ENCODE measurements around the gene CFD. TPM values are rescaled to one million over a fixed set of nuclear protein-coding genes. Genes with fewer than 3 reads are reported as not detected.
A peak's percentile ranks its signal among the peaks of the same experiment; 100 is the strongest.

The CFD gene
- total RNA-seq, 1 experiment from 2014 or later, result 1.7 TPM

GRCh38 chr19:882871-883497, 23.5 kb downstream of the CFD start (continued):
- TF ChIP-seq USF2 (CRISPR knock-in tag; IDR thresholded peaks at IDR 0.05), result no peak

- ChIA-PET POLR2A (no interaction called here), CTCF (no interaction called here)
- Mint-ChIP-seq H3K27me3 (ENCODE audit: low read depth) (no peaks in the 10 kb centered on the region), H3K9me3 (no peaks in the 10 kb centered on the region), H3K4me1 (no peaks in the 10 kb centered on the region), H3K27ac (no peak overlapping the region), H3K4me3 (no peak overlapping the region), H3K36me3 (peaks cover 18% of the 10 kb centered on the region)
- ATAC-seq (peak; percentile 38; the same call in 1 of the 2 replicates), DNase-seq (ENCODE audit: low spot score) (no peak)
- no peak for TF ChIP-seq OVOL2 (CRISPR knock-in tag; IDR thresholded peaks at IDR 0.05; ENCODE audit: borderline replicate concordance)
- TF ChIP-seq, protein P1, sequence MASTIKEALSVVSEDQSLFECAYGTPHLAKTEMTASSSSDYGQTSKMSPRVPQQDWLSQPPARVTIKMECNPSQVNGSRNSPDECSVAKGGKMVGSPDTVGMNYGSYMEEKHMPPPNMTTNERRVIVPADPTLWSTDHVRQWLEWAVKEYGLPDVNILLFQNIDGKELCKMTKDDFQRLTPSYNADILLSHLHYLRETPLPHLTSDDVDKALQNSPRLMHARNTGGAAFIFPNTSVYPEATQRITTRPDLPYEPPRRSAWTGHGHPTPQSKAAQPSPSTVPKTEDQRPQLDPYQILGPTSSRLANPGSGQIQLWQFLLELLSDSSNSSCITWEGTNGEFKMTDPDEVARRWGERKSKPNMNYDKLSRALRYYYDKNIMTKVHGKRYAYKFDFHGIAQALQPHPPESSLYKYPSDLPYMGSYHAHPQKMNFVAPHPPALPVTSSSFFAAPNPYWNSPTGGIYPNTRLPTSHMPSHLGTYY (CRISPR knock-in tag; IDR thresholded peaks at IDR 0.05), result no peak
- no peak for TF ChIP-seq PRRX2 (CRISPR knock-in tag; IDR thresholded peaks at IDR 0.05)
Measured at GRCh38 chr19:883661-884211, 24.3 kb downstream of the CFD start.

DNA sequence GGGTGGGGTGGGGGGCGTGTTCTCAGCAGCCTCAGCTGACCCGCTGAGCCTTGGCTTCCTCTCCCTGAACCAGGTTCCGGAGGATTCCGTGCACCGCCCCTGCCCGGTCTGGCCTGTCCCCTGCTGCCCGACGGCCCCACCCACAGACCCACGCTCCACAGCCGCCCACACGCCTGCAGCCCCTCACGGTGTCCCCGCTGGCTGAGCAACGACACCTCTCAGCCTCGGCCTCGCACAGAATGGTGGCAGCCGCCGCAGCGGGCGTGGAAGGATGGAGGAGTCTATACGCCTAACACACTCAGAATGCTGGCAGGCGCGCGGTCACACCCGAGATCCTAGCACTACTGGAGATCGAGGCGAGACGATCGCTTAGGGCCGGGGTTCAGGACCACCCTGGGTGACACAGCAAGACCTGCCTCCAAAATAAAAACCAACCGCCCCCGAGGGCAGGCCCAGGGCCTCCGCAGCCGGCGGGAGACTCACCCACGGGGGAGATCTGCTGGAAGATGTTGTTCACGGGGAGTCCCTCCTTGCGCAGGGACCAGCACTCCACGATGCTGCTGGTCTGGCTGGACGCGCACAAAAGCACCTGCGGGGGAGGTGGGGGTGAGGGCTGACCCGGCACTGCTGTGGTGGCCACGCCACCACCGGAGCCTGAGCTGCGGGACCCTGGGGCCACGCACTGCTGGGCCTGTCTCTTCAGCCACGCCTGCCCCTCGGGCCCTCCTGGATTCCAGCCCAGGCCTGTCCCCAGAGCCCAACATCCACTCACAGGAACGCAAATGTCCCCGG, 25.2 kb downstream of the CFD start:
- no peak for ATAC-seq
- H3K27ac Mint-ChIP-seq, result no peak overlapping the region
- H3K9me3 Mint-ChIP-seq, result no peaks in the 10 kb centered on the region
- CTCF ChIA-PET, result no interaction called here
- peaks cover 18% of the 10 kb centered on the region for H3K36me3 Mint-ChIP-seq
- no peaks in the 10 kb centered on the region for H3K27me3 Mint-ChIP-seq (ENCODE audit: low read depth)
- H3K4me3 Mint-ChIP-seq, result no peak overlapping the region
- POLR2A ChIA-PET, result no interaction called here
- no peak for DNase-seq (ENCODE audit: low spot score)
- H3K4me1 Mint-ChIP-seq, result no peaks in the 10 kb centered on the region
- TF ChIP-seq, protein P2, sequence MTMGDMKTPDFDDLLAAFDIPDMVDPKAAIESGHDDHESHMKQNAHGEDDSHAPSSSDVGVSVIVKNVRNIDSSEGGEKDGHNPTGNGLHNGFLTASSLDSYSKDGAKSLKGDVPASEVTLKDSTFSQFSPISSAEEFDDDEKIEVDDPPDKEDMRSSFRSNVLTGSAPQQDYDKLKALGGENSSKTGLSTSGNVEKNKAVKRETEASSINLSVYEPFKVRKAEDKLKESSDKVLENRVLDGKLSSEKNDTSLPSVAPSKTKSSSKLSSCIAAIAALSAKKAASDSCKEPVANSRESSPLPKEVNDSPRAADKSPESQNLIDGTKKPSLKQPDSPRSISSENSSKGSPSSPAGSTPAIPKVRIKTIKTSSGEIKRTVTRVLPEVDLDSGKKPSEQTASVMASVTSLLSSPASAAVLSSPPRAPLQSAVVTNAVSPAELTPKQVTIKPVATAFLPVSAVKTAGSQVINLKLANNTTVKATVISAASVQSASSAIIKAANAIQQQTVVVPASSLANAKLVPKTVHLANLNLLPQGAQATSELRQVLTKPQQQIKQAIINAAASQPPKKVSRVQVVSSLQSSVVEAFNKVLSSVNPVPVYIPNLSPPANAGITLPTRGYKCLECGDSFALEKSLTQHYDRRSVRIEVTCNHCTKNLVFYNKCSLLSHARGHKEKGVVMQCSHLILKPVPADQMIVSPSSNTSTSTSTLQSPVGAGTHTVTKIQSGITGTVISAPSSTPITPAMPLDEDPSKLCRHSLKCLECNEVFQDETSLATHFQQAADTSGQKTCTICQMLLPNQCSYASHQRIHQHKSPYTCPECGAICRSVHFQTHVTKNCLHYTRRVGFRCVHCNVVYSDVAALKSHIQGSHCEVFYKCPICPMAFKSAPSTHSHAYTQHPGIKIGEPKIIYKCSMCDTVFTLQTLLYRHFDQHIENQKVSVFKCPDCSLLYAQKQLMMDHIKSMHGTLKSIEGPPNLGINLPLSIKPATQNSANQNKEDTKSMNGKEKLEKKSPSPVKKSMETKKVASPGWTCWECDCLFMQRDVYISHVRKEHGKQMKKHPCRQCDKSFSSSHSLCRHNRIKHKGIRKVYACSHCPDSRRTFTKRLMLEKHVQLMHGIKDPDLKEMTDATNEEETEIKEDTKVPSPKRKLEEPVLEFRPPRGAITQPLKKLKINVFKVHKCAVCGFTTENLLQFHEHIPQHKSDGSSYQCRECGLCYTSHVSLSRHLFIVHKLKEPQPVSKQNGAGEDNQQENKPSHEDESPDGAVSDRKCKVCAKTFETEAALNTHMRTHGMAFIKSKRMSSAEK (CRISPR knock-in tag; IDR thresholded peaks at IDR 0.05; ENCODE audit: borderline replicate concordance), result no peak
- no peak for TF ChIP-seq GRHL2 (CRISPR knock-in tag; IDR thresholded peaks at IDR 0.05; ENCODE audit: insufficient replicate concordance, severe bottlenecking)
- TF ChIP-seq E2F4 (CRISPR knock-in tag; IDR thresholded peaks at IDR 0.05; ENCODE audit: borderline replicate concordance, low read depth), result no peak
- no peak for TF ChIP-seq JUN (CRISPR knock-in tag; IDR thresholded peaks at IDR 0.05)
- TF ChIP-seq ZBTB21 (CRISPR knock-in tag; IDR thresholded peaks at IDR 0.05; ENCODE audit: borderline replicate concordance), result no peak
- TF ChIP-seq CTCF (IDR thresholded peaks at IDR 0.05), result no peak
- TF ChIP-seq USF1 (CRISPR knock-in tag; IDR thresholded peaks at IDR 0.05), result no peak
- TF ChIP-seq NR1H2 (CRISPR knock-in tag; IDR thresholded peaks at IDR 0.05), result no peak
- no peak for TF ChIP-seq ATF6 (CRISPR knock-in tag; IDR thresholded peaks at IDR 0.05)
- no peak for TF ChIP-seq ZNF416 (CRISPR knock-in tag; IDR thresholded peaks at IDR 0.05)
- TF ChIP-seq FOXP1 (CRISPR knock-in tag; IDR thresholded peaks at IDR 0.05; ENCODE audit: borderline replicate concordance), result no peak

Measured in WTC11 (cell line).